Activated gamma-delta T cell treated with Interleukin-2 at 50 U/mL for 16 hours (primary cell): ENCODE measurements around the gene APBB2.

Experiments
- DNase-seq: peaks from one replicate; pipeline ENCODE4 v3.0.0-alpha.2; 2020

The APBB2 gene

GRCh38 chr4:41214136-41214824, at the start of gene APBB2:
Gene APBB2 (minus strand): TSS chr4:41214542. CDS start chr4:41033254, 181,288 bp downstream.
- DNase-seq = no peak

GRCh38 chr4:41262198-41262597, 47.9 kb upstream of the APBB2 start:
- DNase-seq = no peak

GRCh38 chr4:41260116-41260733, 45.9 kb upstream of the APBB2 start:
- no peak for DNase-seq

- no peak for DNase-seq
Measured at GRCh38 chr4:41258783-41259182, 44.4 kb upstream of the APBB2 start.

GRCh38 chr4:41257906-41258305, 43.6 kb upstream of the APBB2 start:
- DNase-seq = no peak

GRCh38 chr4:41257257-41257901, 43.0 kb upstream of the APBB2 start:
- no peak for DNase-seq

GRCh38 chr4:41256740-41257256, 42.5 kb upstream of the APBB2 start, which contains the start of gene UCHL1:
Gene UCHL1 (plus strand): TSS chr4:41256928. CDS start chr4:41256977, 49 bp downstream.
- no peak for DNase-seq

GRCh38 chr4:41256131-41256739, 41.9 kb upstream of the APBB2 start:
- no peak for DNase-seq

GRCh38 chr4:41245983-41246382, 31.6 kb upstream of the APBB2 start:
- no peak for DNase-seq

- no peak for DNase-seq
Measured at GRCh38 chr4:41241919-41242318, 27.6 kb upstream of the APBB2 start.

- no peak for DNase-seq
Measured at GRCh38 chr4:41236508-41236907, 22.2 kb upstream of the APBB2 start.

GRCh38 chr4:41236032-41236431, 21.7 kb upstream of the APBB2 start:
- DNase-seq = no peak

GRCh38 chr4:41232856-41233255, 18.5 kb upstream of the APBB2 start:
- DNase-seq = no peak

- no peak for DNase-seq
Measured at GRCh38 chr4:41232406-41232805, 18.1 kb upstream of the APBB2 start.

GRCh38 chr4:41227902-41228301, 13.6 kb upstream of the APBB2 start:
- no peak for DNase-seq

- DNase-seq = no peak
Measured at GRCh38 chr4:41221850-41222645, 7.7 kb upstream of the APBB2 start.

- no peak for DNase-seq
Measured at GRCh38 chr4:41219421-41219950, 5.1 kb upstream of the APBB2 start.

- DNase-seq = no peak
Measured at GRCh38 chr4:41218703-41219102, 4.4 kb upstream of the APBB2 start.

GRCh38 chr4:41217374-41217773, 3.0 kb upstream of the APBB2 start:
- DNase-seq = no peak

GRCh38 chr4:41217020-41217333, 2.6 kb upstream of the APBB2 start:
- DNase-seq = no peak

- DNase-seq = no peak
Measured at GRCh38 chr4:41216294-41217019, 2.1 kb upstream of the APBB2 start.

GRCh38 chr4:41215969-41216293, 1.6 kb upstream of the APBB2 start:
- DNase-seq = no peak
